Neuronal stem cell (in vitro differentiated cells): Measurements from ENCODE around the gene HECTD3.

Experiments used
- DNase-seq: peaks from one replicate; pipeline ENCODE4 v3.0.0-alpha.2; 2013; ENCODE audit warnings: low spot score
- H2AFZ ChIP-seq: one replicate; pipeline ENCODE4 v1.6.1; 2013; ENCODE audit warnings: mild to moderate bottlenecking, low read length, inconsistent platforms
- H2AK5ac ChIP-seq: 2 replicates; pipeline ENCODE4 v1.6.1; 2013; ENCODE audit warnings: low read depth, mild to moderate bottlenecking, inconsistent platforms, low read length, moderate library complexity, mixed read lengths
- H2BK120ac ChIP-seq: 2 replicates; pipeline ENCODE4 v1.6.1; 2013; ENCODE audit warnings: low read depth, mild to moderate bottlenecking, inconsistent platforms, low read length, moderate library complexity, mixed read lengths
- H2BK12ac ChIP-seq: one replicate; pipeline ENCODE4 v1.6.1; 2013; ENCODE audit warnings: low read length, inconsistent platforms
- H2BK15ac ChIP-seq: 2 replicates; pipeline ENCODE4 v1.6.1; 2013; ENCODE audit warnings: mild to moderate bottlenecking, low read length, inconsistent platforms, mixed read lengths
- H2BK5ac ChIP-seq: one replicate; pipeline ENCODE4 v1.6.1; 2013; ENCODE audit warnings: inconsistent platforms, mild to moderate bottlenecking, low read length, moderate library complexity
- H3K14ac ChIP-seq: one replicate; pipeline ENCODE4 v1.6.1; 2013; ENCODE audit warnings: low read length, inconsistent platforms
- H3K18ac ChIP-seq: 2 replicates; pipeline ENCODE4 v1.6.1; 2013; ENCODE audit warnings: low read length, inconsistent platforms
- H3K23ac ChIP-seq: 2 replicates; pipeline ENCODE4 v1.6.1; 2013; ENCODE audit warnings: low read depth, mild to moderate bottlenecking, mixed read lengths, low read length, inconsistent platforms; ENCODE audit not compliant: poor library complexity
- H3K27ac ChIP-seq: replicated peaks from 3 replicates; pipeline ENCODE4 v1.5.1; 2013; ENCODE audit warnings: low read length, inconsistent platforms
- H3K27me3 ChIP-seq, 3 experiments: 2 replicates each; pipeline ENCODE4 v1.6.1; 2013; ENCODE audit warnings: low read length in 3 of 3, mild to moderate bottlenecking in 2 of 3, inconsistent platforms in 1 of 3, low read depth in 1 of 3, mixed read lengths in 1 of 3, moderate library complexity in 1 of 3; ENCODE audit not compliant: control insufficient read depth in 3 of 3, insufficient read depth in 3 of 3
- H3K36me3 ChIP-seq, 2 donors: replicated peaks in 1 of 2; 2 replicates each; pipeline ENCODE4 v1.6.1; 2013; ENCODE audit warnings: low read length in 2 of 2; ENCODE audit not compliant: control insufficient read depth in 2 of 2, insufficient read depth in 2 of 2
- H3K4ac ChIP-seq: 2 replicates; pipeline ENCODE4 v1.6.1; 2013; ENCODE audit warnings: inconsistent platforms, mild to moderate bottlenecking, low read length, moderate library complexity
- H3K4me1 ChIP-seq, 2 donors: 1 replicate in 1 of 2; 2 replicates in 1 of 2; pipeline ENCODE4 v1.6.1; 2013; ENCODE audit warnings: low read length in 2 of 2, low read depth in 1 of 2; ENCODE audit not compliant: control insufficient read depth in 2 of 2, insufficient read depth in 1 of 2
- H3K4me2 ChIP-seq: one replicate; pipeline ENCODE4 v1.6.1; 2013; ENCODE audit warnings: mild to moderate bottlenecking, low read length, inconsistent platforms; ENCODE audit not compliant: insufficient read depth, poor library complexity, severe bottlenecking
- H3K4me3 ChIP-seq, 2 donors: 2 replicates each; pipeline ENCODE4 v1.5.1; 2013; ENCODE audit warnings: low read length in 2 of 2, mild to moderate bottlenecking in 2 of 2, inconsistent platforms in 1 of 2, moderate library complexity in 1 of 2
- H3K79me1 ChIP-seq: one replicate; pipeline ENCODE4 v1.6.1; 2013; ENCODE audit warnings: low read depth, mild to moderate bottlenecking, inconsistent platforms, low read length, moderate library complexity
- H3K9ac ChIP-seq: one replicate; pipeline ENCODE4 v1.6.1; 2013; ENCODE audit warnings: mild to moderate bottlenecking, low read depth, low read length, inconsistent platforms; ENCODE audit not compliant: poor library complexity
- H3K9me3 ChIP-seq, 2 donors: replicated peaks in 1 of 2; 2 replicates each; pipeline versions ENCODE3 to v1.6.1; 2013; ENCODE audit warnings: low read length in 2 of 2, mild to moderate bottlenecking in 2 of 2, inconsistent platforms in 1 of 2, low read depth in 1 of 2, mixed read lengths in 1 of 2, moderate library complexity in 1 of 2; ENCODE audit not compliant: control insufficient read depth in 2 of 2, insufficient read depth in 1 of 2
- H4K8ac ChIP-seq: one replicate; pipeline ENCODE4 v1.6.1; 2013; ENCODE audit warnings: low read depth, mild to moderate bottlenecking, inconsistent platforms, low read length, moderate library complexity
- H4K91ac ChIP-seq: one replicate; pipeline ENCODE4 v1.6.1; 2013; ENCODE audit warnings: low read length, low read depth, mild to moderate bottlenecking, inconsistent platforms; ENCODE audit not compliant: poor library complexity
- WGBS, 2 donors: extraction: QIAGEN DNeasy Blood & Tissue Kit; methylation state at CpG; one replicate each; pipeline ENCODE4 v1.1.7; 2013; ENCODE audit warnings: missing lambda C conversion rate in 2 of 2, mixed read lengths in 1 of 2; ENCODE audit not compliant: insufficient read length in 2 of 2, insufficient replicate concordance in 1 of 2; ENCODE audit errors: extremely low coverage in 2 of 2; 5-methylcytosine and 5-hydroxymethylcytosine counted together

Gene HECTD3

GRCh38 chr1:45011837-45012638, 914 bp upstream of the HECTD3 start, which contains the start of gene UROD:
Gene UROD (plus strand): TSS chr1:45012254. CDS start chr1:45012266, 12 bp downstream.
- H3K23ac ChIP-seq: peak within 1 kb of the TSS; percentile 20
- WGBS, 2 donors: no CpG with 5 or more reads among the region's 21 CpGs

DNA sequence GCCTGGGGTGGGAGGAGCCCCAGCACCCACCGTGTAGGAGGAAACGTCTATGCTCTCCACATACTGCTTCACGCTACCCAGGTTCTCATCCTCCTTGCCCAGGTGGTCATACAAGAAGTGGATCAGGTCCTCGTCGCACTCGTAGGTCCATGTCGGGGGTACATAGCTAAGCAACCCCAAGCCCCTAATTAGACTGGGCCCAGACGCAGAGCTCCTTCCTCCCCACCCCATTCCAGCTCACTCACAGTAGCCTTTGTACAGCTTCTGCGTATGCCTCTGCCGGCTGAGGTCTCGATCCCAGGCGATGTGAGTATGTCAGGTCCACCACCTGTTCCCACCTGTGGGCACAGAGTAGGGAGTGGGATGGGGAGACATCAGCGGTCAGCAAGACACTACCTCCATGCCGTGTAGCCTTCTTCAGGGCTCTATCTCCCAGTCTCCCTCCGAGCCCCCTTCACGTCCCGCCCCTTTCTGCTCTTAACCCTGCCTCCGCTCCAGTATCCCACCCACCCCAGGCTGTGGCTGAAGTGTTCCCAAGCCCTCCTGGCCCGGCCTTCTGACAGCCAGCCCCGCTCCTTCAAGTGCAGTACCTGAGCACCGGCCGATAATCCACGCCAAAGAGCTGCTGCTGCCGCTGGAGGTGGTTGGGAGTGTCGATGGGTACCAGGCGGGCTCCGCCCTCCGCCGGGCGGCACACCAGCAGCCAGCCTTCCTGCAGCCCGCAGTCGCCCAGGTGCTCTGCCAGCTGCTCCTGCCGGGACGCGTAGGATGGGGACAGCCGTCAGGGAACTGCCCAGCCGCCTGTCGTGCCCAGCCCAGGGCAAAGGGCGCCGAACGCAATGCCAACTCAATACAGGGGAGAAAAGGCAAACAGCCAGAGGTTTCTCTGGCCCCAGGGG, 919 bp downstream of the HECTD3 start:
- Histone ChIP-seq H3K79me1 (peaks cover 2% of the 10 kb centered on the region), H3K18ac (no peak overlapping the region), H4K91ac (no peak overlapping the region), H2AK5ac (peak overlapping the region; percentile 23), H4K8ac (no peak overlapping the region), H3K4me1 (peaks cover 12 to 15% of the 10 kb centered on the region in 2 donors), H3K4me3 (peak overlapping the region; percentile 71 to 94), H2AFZ (peak overlapping the region; percentile 84), H3K23ac (peak overlapping the region; percentile 12), H3K36me3 (peaks cover 19 to 58% of the 10 kb centered on the region in 2 donors), H2BK5ac (no peak overlapping the region), H2BK12ac (no peak overlapping the region), H3K14ac (no peak overlapping the region), H2BK120ac (no peak overlapping the region), H3K27me3 (no peaks in the 10 kb centered on the region), H3K4me2 (peak overlapping the region; percentile 97), H2BK15ac (no peak overlapping the region), H3K9ac (peak overlapping the region; percentile 71), H3K27ac (no peak overlapping the region), H3K4ac (no peak overlapping the region), H3K9me3 (no peaks in the 10 kb centered on the region)
- WGBS, 2 donors: no CpG with 5 or more reads among the region's 41 CpGs
- peak; percentile 8 for DNase-seq

More at GRCh38 chr1:45011837-45012638, 914 bp upstream of the HECTD3 start, which contains the start of gene UROD:
- H3K18ac ChIP-seq: peak within 1 kb of the TSS; percentile 41
- DNase-seq: peak; percentile 91
- no peak within 1 kb of the TSS for H2AK5ac ChIP-seq
- H3K9me3 ChIP-seq: no peaks in the 10 kb centered on the region
- peak within 1 kb of the TSS; percentile 84 for H2AFZ ChIP-seq
- no peak within 1 kb of the TSS for H3K27ac ChIP-seq
- no peak within 1 kb of the TSS for H3K4ac ChIP-seq
- no peak within 1 kb of the TSS for H4K91ac ChIP-seq
- no peak within 1 kb of the TSS for H4K8ac ChIP-seq
- peak within 1 kb of the TSS; percentile 97 for H3K4me2 ChIP-seq
- peak within 1 kb of the TSS; percentile 71 for H3K9ac ChIP-seq
- H2BK120ac ChIP-seq: no peak within 1 kb of the TSS
- H2BK15ac ChIP-seq: no peak within 1 kb of the TSS
- H2BK5ac ChIP-seq: no peak within 1 kb of the TSS
- peaks cover 11 to 49% of the 10 kb centered on the region in 2 donors for H3K36me3 ChIP-seq
- H3K4me3 ChIP-seq: peak within 1 kb of the TSS; percentile 71 to 94
- H3K14ac ChIP-seq: no peak within 1 kb of the TSS
- H2BK12ac ChIP-seq: no peak within 1 kb of the TSS
- peaks cover 12 to 15% of the 10 kb centered on the region in 2 donors for H3K4me1 ChIP-seq
- H3K79me1 ChIP-seq: peaks cover 2% of the 10 kb centered on the region
- H3K27me3 ChIP-seq: no peaks in the 10 kb centered on the region

GRCh38 chr1:45009296-45009865, 1.7 kb downstream of the HECTD3 start:
- H3K9me3 ChIP-seq: no peaks in the 10 kb centered on the region
- H2BK120ac ChIP-seq: no peak overlapping the region
- no peak overlapping the region for H2BK12ac ChIP-seq
- H2AFZ ChIP-seq: no peak overlapping the region
- H3K4me3 ChIP-seq: peak overlapping the region; percentile 22 to 42
- DNase-seq: no peak
- no peak overlapping the region for H4K8ac ChIP-seq
- no peak overlapping the region for H2BK5ac ChIP-seq
- H3K79me1 ChIP-seq: peaks cover 2% of the 10 kb centered on the region
- no peak overlapping the region for H3K14ac ChIP-seq
- no peak overlapping the region for H4K91ac ChIP-seq
- H2AK5ac ChIP-seq: no peak overlapping the region
- H3K36me3 ChIP-seq: peaks cover 25 to 60% of the 10 kb centered on the region in 2 donors
- no peak overlapping the region for H3K4ac ChIP-seq
- H3K4me1 ChIP-seq: peaks cover 12 to 15% of the 10 kb centered on the region in 2 donors
- H3K18ac ChIP-seq: no peak overlapping the region
- no peak overlapping the region for H3K27ac ChIP-seq
- no peaks in the 10 kb centered on the region for H3K27me3 ChIP-seq
- no peak overlapping the region for H3K23ac ChIP-seq
- H3K9ac ChIP-seq: no peak overlapping the region
- no CpG with 5 or more reads among the region's 11 CpGs for WGBS, 2 donors
- no peak overlapping the region for H3K4me2 ChIP-seq
- no peak overlapping the region for H2BK15ac ChIP-seq
